A549 (cell line): ENCODE results near the gene DTX3. TPM values are rescaled to one million over a fixed set of nuclear protein-coding genes. Genes with fewer than 3 reads are reported as not detected.

Experiments used
- ATAC-seq, 2 experiments: fragments of 200-7000 bp in 1 of 2; fragments of >200 bp in 1 of 2; cut with Nextera tagmentation in 1 of 2; cut with Tn5 transposase in 1 of 2; 3 replicates each; pipeline versions ENCODE4 v1.8.0 to v1.9.1; 2018 to 2020; ENCODE audit warnings: mild to moderate bottlenecking in 1 of 2, moderate library complexity in 1 of 2
- CTCF ChIA-PET: fragments of 300-600 bp; sonication (Branson Sonifier 250); formaldehyde crosslinking; extraction: SDS; loops from one replicate; lab custom pipeline; 2021; ENCODE audit warnings: antibody characterized with exemption, inconsistent platforms; lab: Yijun Ruan, JAX
- POLR2A ChIA-PET: fragments of 350-600 bp; formaldehyde crosslinking; extraction: SDS; loops from one replicate; lab custom pipeline; 2021; ENCODE audit warnings: antibody characterized with exemption, inconsistent platforms; lab: Yijun Ruan, JAX
- DNase-seq, 2 experiments: peaks; one replicate each; pipeline versions ENCODE4 v3.0.0 to v3.0.0-alpha.2; 2011 to 2016; ENCODE audit warnings: low read depth in 1 of 2, low spot score in 1 of 2
- FAIRE-seq: peaks from 2 replicates; lab custom pipeline; 2011; peaks lifted over from hg19 to GRCh38; lab: Jason Lieb, UNC
- H3K27ac ChIP-seq, 2 experiments: fragments of >200 bp; sonication (Bioruptor Twin); formaldehyde crosslinking; 3 replicates each; pipeline ENCODE4 v1.5.1; 2016 to 2017
- H3K4me1 ChIP-seq: fragments of >200 bp; sonication (Bioruptor Twin); formaldehyde crosslinking; 3 replicates; pipeline ENCODE4 v1.6.1; 2016
- H3K4me2 ChIP-seq: fragments of >200 bp; sonication (Bioruptor Twin); formaldehyde crosslinking; 3 replicates; pipeline ENCODE4 v1.6.1; 2016
- H3K4me3 ChIP-seq: fragments of >200 bp; sonication (Bioruptor Twin); formaldehyde crosslinking; 3 replicates; pipeline ENCODE4 v1.5.1; 2016
- H3K9me3 ChIP-seq: fragments of >200 bp; sonication (Bioruptor Twin); formaldehyde crosslinking; 3 replicates; pipeline ENCODE4 v1.6.1; 2016
- ATOH8 ChIP-seq: fragments of 250-450 bp; sonication (Bioruptor Pico); IDR thresholded peaks from 2 replicates; pipeline ENCODE4 v1.5.0; 2020; ENCODE audit warnings: low read depth, mild to moderate bottlenecking, moderate library complexity
- BCL3 ChIP-seq: fragments of >200 bp; sonication (Bioruptor Twin); formaldehyde crosslinking; IDR thresholded peaks from 3 replicates; pipeline ENCODE4 v1.6.1; 2016
- CBX2 ChIP-seq: fragments of 200-600 bp; sonication (generic); IDR thresholded peaks from 2 replicates; pipeline ENCODE4 v1.6.1; 2016; ENCODE audit warnings: low read depth, mild to moderate bottlenecking, borderline replicate concordance
- CEBPB ChIP-seq, 2 experiments: fragments of >200 bp in 1 of 2; sonication (Bioruptor Twin) in 1 of 2; formaldehyde crosslinking in 1 of 2; IDR thresholded peaks; 2 replicates each; pipeline ENCODE4 v1.6.1; 2012 to 2016
- CHD2 ChIP-seq: fragments of 150-350 bp; IDR thresholded peaks from 2 replicates; pipeline ENCODE4 v1.6.1; 2014; ENCODE audit warnings: low read length; ENCODE audit not compliant: partially characterized antibody
- CHD4 ChIP-seq: fragments of 200-600 bp; sonication (generic); IDR thresholded peaks from 2 replicates; pipeline ENCODE4 v1.6.1; 2016; ENCODE audit warnings: antibody characterized with exemption, mild to moderate bottlenecking, borderline replicate concordance
- E2F6 ChIP-seq: IDR thresholded peaks from 2 replicates; pipeline ENCODE4 v1.6.1; 2012; ENCODE audit warnings: low read depth, borderline replicate concordance
- EHMT2 ChIP-seq: fragments of 200-600 bp; sonication (generic); IDR thresholded peaks from 2 replicates; pipeline ENCODE4 v1.6.1; 2016; ENCODE audit warnings: antibody characterized with exemption, low read depth, mild to moderate bottlenecking, moderate library complexity
- EP300 ChIP-seq, 2 experiments: fragments of >200 bp; sonication (Bioruptor Twin); formaldehyde crosslinking; IDR thresholded peaks; 2 replicates in 1 of 2; 3 replicates in 1 of 2; pipeline ENCODE4 v1.6.1; 2016 to 2017
- ESRRA ChIP-seq: fragments of 150-350 bp; IDR thresholded peaks from 2 replicates; pipeline ENCODE4 v1.6.1; 2014; ENCODE audit warnings: mild to moderate bottlenecking, low read length, borderline replicate concordance
- GATA3 ChIP-seq: IDR thresholded peaks from 2 replicates; pipeline ENCODE4 v1.6.1; 2012; ENCODE audit warnings: borderline replicate concordance
- HDAC2 ChIP-seq: fragments of 200-600 bp; sonication (generic); IDR thresholded peaks from 2 replicates; pipeline ENCODE4 v1.6.1; 2016
- HOXA7 ChIP-seq: fragments of 250-450 bp; sonication (Bioruptor Pico); IDR thresholded peaks from 2 replicates; pipeline ENCODE4 v1.5.0; 2020; ENCODE audit warnings: mild to moderate bottlenecking, moderate library complexity
- HOXB13 ChIP-seq: fragments of 250-450 bp; sonication (Bioruptor Pico); IDR thresholded peaks from 2 replicates; pipeline ENCODE4 v1.5.0; 2020; ENCODE audit warnings: low read depth, mild to moderate bottlenecking, moderate library complexity
- HOXB5 ChIP-seq: fragments of 250-450 bp; sonication (Bioruptor Pico); IDR thresholded peaks from 2 replicates; pipeline ENCODE4 v1.5.0; 2020; ENCODE audit warnings: mild to moderate bottlenecking, moderate library complexity
- MAFK ChIP-seq: fragments of 450-650 bp; IDR thresholded peaks from 2 replicates; pipeline ENCODE4 v1.6.1; 2014; ENCODE audit not compliant: partially characterized antibody
- MAX ChIP-seq: IDR thresholded peaks from 2 replicates; pipeline ENCODE4 v1.6.1; 2012
- MYC ChIP-seq: IDR thresholded peaks from 2 replicates; pipeline ENCODE4 v1.6.1; 2012; ENCODE audit warnings: mild to moderate bottlenecking, inconsistent platforms, low read length, improper control_type of control experiment, borderline replicate concordance
- NFE2L2 ChIP-seq: fragments of 150-350 bp; conservative IDR thresholded peaks from 2 replicates; pipeline ENCODE4 v1.6.1; 2014; ENCODE audit warnings: low read length
- PBX3 ChIP-seq: IDR thresholded peaks from 2 replicates; pipeline ENCODE4 v1.6.1; 2012
- POLR2A ChIP-seq: IDR thresholded peaks from 2 replicates; pipeline ENCODE4 v1.6.1; 2012; ENCODE audit warnings: mild to moderate bottlenecking, low read length
- POLR2AphosphoS2 ChIP-seq: conservative IDR thresholded peaks from 2 replicates; pipeline ENCODE4 v1.6.1; 2012; ENCODE audit warnings: low read length, improper control_type of control experiment, inconsistent platforms
- RCOR1 ChIP-seq: fragments of 150-350 bp; IDR thresholded peaks from 2 replicates; pipeline ENCODE4 v1.6.1; 2014; ENCODE audit warnings: antibody characterized with exemption, low read length, low read depth
- RFX5 ChIP-seq: fragments of 450-650 bp; IDR thresholded peaks from 2 replicates; pipeline ENCODE4 v1.7.1; 2014; ENCODE audit warnings: antibody characterized with exemption, mild to moderate bottlenecking, moderate library complexity
- TP53 ChIP-seq: fragments of 250-450 bp; sonication (Bioruptor Pico); IDR thresholded peaks from 2 replicates; pipeline ENCODE4 v1.5.0; 2021; ENCODE audit warnings: mild to moderate bottlenecking, moderate library complexity
- USF2 ChIP-seq: fragments of 450-650 bp; IDR thresholded peaks from 2 replicates; pipeline ENCODE4 v1.6.1; 2014; ENCODE audit warnings: antibody characterized with exemption
- ZC3H11A ChIP-seq: fragments of 450-650 bp; IDR thresholded peaks from 2 replicates; pipeline ENCODE4 v1.6.1; 2014; ENCODE audit warnings: antibody characterized with exemption, mild to moderate bottlenecking
- ZSCAN20 ChIP-seq: fragments of 250-450 bp; sonication (Bioruptor Pico); IDR thresholded peaks from 2 replicates; pipeline ENCODE4 v1.8.0; 2022; ENCODE audit warnings: mild to moderate bottlenecking, moderate library complexity
- WGBS: methylation state at CpG from one replicate; pipeline ENCODE4 v1.1.6; 2017; ENCODE audit errors: missing lambda C conversion rate; 5-methylcytosine and 5-hydroxymethylcytosine counted together
- polyA plus RNA-seq, 4 experiments: library from polyadenylated mRNA; depleted of rRNA in 3 of 4; stranded (reverse); fragments of >200 nt; fragmentation: RNase III in 1 of 4; extraction: RNeasy Plus Mini Kit Qiagen cat#74134 plus additional on column Dnase treatment in 1 of 4; gene quantifications; 2 replicates in 3 of 4; 3 replicates in 1 of 4; pipeline ENCODE4 v1.2.3, GENCODE V29; 2011 to 2017

The DTX3 gene
- polyA plus RNA-seq, 2 of the 4 experiments (the other 2 are of a cell fraction): 21.7 to 24.7 TPM

- ATAC-seq: peak; percentile 45 to 73
- peak overlapping the region; percentile 83 for H3K4me3 ChIP-seq
- no peak for TF ChIP-seq POLR2AphosphoS2
- TF ChIP-seq EHMT2: no peak
- peak; percentile 16; the same call in 1 of the 2 replicates for TF ChIP-seq POLR2A
- no peak for TF ChIP-seq CHD4
- no peak for TF ChIP-seq MYC
- no peak for TF ChIP-seq GATA3
- 0 out of 2 replicates have a peak, but pooled peaks have one; percentile 23 for TF ChIP-seq E2F6
- no peak for TF ChIP-seq PBX3
- no peak for TF ChIP-seq NFE2L2
- TF ChIP-seq HDAC2: no peak; the same call in none of the 2 replicates
- no peak for TF ChIP-seq CBX2
- TF ChIP-seq ZSCAN20: no peak
- TF ChIP-seq ESRRA: no peak
- TF ChIP-seq MAFK: peak; percentile 54
- H3K4me1 ChIP-seq: peaks cover 13% of the 10 kb centered on the region
- H3K9me3 ChIP-seq: no peaks in the 10 kb centered on the region
- peak in 1 of 2 experiments; percentile 43 for DNase-seq
- POLR2A ChIA-PET: no interaction called here
- CTCF ChIA-PET: interaction anchor here (0.6 to 5.2 kb wide), 36 partner anchors 8 to 169 kb away, joined by 3 to 76 read pairs (median 4); no protein-coding TSS in a partner anchor
- H3K27ac ChIP-seq: peak overlapping the region; percentile 94
- WGBS: 6% methylated on average over 32 of the region's 67 CpGs
- FAIRE-seq: no peak
- H3K4me2 ChIP-seq: peak overlapping the region; percentile 97
Observed at GRCh38 chr12:57632073-57632957, 27.7 kb downstream of the DTX3 start.

- 3% methylated on average over 30 of the region's 58 CpGs for WGBS
- DNase-seq: peak; percentile 76 to 86
- ChIA-PET CTCF (interaction anchor here (0.6 to 5.2 kb wide), 38 partner anchors 9 to 170 kb away, joined by 3 to 76 read pairs (median 3); no protein-coding TSS in a partner anchor), POLR2A (interaction anchor here (0.6 kb wide), 1 partner anchor 178 kb away, joined by 3 read pairs; the partner anchor contains the start of gene INHBE)
- Histone ChIP-seq H3K4me2 (peak within 1 kb of the TSS; percentile 97), H3K4me3 (peak within 1 kb of the TSS; percentile 83), H3K27ac (peak within 1 kb of the TSS; percentile 94), H3K4me1 (peaks cover 13% of the 10 kb centered on the region), H3K9me3 (no peaks in the 10 kb centered on the region)
- peak; percentile 28 for FAIRE-seq
- ATAC-seq: peak; percentile 87 to 91
- TF ChIP-seq MAX (peak; percentile 90), HOXB5 (CRISPR knock-in tag) (no peak), POLR2A (peak; percentile 56), MAFK (no peak), NFE2L2 (no peak), BCL3 (no peak), E2F6 (peak; percentile 95), CHD2 (no peak), HDAC2 (no peak), CEBPB (IDR thresholded peaks at IDR 0.05) (no peak), HOXA7 (CRISPR knock-in tag) (no peak), EP300 (IDR thresholded peaks at IDR 0.05) (no peak), USF2 (no peak), RFX5 (no peak), ESRRA (no peak), HOXB13 (CRISPR knock-in tag) (no peak), ATOH8 (no peak), RCOR1 (no peak), MYC (no peak), ZC3H11A (no peak), TP53 (CRISPR knock-in tag) (no peak)
Observed at GRCh38 chr12:57632958-57633840, 28.6 kb downstream of the DTX3 start, which contains the start of gene B4GALNT1. Gene B4GALNT1 (minus strand): TSS chr12:57633201. CDS start chr12:57632132, 1,069 bp downstream.
